ENCODE data around the gene SUFU.

SUFU gene

DNA sequence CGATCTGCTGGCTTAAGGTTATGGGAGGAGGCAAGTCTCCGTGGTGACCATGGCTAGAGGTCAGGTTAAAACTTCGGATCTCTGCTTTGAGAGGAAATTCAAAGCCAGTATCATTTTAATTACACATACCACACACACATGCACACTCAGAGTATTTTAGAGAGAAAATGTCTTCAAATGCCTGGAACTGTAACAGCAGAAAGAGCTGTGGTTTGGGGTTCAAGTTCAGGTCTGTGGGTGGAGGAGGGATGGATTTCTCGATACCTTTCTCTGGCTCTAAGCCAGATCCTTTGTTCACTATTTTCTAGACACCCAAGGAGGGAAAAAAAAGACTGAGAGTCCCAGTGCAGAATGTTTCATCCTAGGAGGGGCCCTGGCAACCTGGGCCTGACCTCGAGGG is 177.9 kb downstream of the SUFU start:
- in situ Hi-C loops (cut with HindIII; ENCODE audit: low sequenced_read_pairs), result no loop called here
- DNase-seq (ENCODE audit: low read depth, low spot score), result no peak
- H3K4me3 ChIP-seq (ENCODE audit: low read depth, low read length), result no peak overlapping the region

DNA sequence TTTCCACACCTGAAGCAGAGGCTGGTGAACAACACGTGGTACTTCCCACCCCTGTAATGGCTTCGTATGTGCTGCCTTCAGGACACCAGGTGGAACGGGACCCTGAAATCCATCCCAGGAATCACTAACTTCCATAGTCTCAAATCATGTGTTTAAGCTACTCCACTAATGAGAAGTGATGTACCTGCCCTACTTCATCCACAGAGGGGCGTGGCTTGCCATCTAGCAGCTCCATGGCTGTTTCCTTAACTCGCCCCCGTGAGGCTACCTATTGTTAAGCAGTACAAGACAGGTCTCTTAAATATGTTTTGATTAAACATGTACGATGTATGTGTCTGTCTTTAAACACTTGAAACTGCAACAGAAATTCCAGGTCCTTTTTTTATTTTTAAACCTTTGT is 178.6 kb downstream of the SUFU start:
- in situ Hi-C loops (cut with HindIII; ENCODE audit: low sequenced_read_pairs), result no loop called here
- H3K4me3 ChIP-seq (ENCODE audit: low read depth, low read length), result no peak overlapping the region

More for the DNA sequence above, 177.9 kb downstream of the SUFU start:
- TF ChIP-seq, protein P1, sequence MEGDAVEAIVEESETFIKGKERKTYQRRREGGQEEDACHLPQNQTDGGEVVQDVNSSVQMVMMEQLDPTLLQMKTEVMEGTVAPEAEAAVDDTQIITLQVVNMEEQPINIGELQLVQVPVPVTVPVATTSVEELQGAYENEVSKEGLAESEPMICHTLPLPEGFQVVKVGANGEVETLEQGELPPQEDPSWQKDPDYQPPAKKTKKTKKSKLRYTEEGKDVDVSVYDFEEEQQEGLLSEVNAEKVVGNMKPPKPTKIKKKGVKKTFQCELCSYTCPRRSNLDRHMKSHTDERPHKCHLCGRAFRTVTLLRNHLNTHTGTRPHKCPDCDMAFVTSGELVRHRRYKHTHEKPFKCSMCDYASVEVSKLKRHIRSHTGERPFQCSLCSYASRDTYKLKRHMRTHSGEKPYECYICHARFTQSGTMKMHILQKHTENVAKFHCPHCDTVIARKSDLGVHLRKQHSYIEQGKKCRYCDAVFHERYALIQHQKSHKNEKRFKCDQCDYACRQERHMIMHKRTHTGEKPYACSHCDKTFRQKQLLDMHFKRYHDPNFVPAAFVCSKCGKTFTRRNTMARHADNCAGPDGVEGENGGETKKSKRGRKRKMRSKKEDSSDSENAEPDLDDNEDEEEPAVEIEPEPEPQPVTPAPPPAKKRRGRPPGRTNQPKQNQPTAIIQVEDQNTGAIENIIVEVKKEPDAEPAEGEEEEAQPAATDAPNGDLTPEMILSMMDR (IDR thresholded peaks at IDR 0.05; ENCODE audit: low read depth, low read length), result no peak

DNA sequence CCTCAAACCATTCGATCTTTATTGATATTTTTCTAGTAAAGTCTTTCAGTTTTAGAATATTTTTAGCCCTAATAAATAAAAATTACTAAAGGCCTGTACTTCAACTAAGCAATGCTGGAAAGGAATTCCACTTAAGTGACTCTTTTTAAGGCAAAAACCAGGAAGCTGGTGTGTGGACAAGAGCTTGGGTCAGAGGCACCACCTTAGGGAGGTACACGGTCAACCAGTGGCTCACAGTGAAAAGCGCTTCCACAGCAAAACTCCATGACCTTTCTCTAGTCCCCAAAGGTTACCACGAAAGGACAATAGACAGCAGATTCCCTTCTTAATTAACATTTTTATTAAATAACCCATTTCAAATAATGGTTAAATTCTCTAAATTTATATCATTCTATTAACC is 179.2 kb downstream of the SUFU start:
- TF ChIP-seq, protein P1 (IDR thresholded peaks at IDR 0.05; ENCODE audit: low read depth, low read length), result no peak
- in situ Hi-C loops (cut with HindIII; ENCODE audit: low sequenced_read_pairs), result no loop called here
- no peak overlapping the region for H3K4me3 ChIP-seq (ENCODE audit: low read depth, low read length)
- no peak for DNase-seq (ENCODE audit: low read depth, low spot score)

More for the DNA sequence above, 178.6 kb downstream of the SUFU start:
- TF ChIP-seq, protein P1 (IDR thresholded peaks at IDR 0.05; ENCODE audit: low read depth, low read length), result no peak
- no peak for DNase-seq (ENCODE audit: low read depth, low spot score)

Measured in astrocyte of the spinal cord (primary cell).